Right forelimb (tissue), 1 donor: ENCODE results near the gene AGBL1.

Experiments used
- DNase-seq: peaks from one replicate; pipeline ENCODE4 v3.0.0-alpha.2; 2018

The AGBL1 gene

DNA sequence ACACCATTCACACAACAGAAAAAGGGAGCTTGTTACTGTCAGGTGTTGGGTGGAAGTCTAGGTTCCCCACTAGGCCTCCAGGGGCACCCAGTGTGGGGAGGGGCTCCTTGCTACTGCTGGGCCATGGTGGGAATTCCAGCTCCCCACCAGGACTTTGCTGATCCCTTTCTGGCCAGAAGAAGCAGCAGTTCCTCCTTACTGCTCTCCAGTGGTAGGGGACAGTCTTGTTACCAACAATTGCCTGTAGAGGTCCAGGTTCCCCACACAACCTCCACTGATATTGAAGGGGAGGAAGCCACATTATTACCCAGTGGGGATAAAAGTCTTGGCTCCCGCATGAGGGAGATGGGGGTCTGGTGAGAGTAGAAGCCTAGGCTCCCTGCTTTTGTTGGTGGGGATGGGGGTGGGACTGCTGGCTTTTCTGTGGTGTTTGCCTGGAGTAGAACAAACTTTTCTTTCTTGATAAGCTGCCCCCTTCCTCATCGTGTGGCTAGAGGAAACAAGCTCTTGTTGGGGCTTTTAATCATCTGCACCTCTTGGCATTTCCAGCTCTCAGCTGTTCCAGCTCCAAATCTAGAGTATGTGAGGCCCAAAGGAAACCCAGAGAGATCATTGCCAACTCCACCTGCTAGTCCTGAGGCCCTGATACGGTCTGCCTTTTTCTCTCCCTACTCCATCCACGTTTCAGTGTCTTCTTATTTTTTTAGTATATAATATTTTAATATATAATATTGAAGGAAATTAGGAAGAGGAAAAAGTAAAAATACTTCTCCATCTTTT, 824.2 kb downstream of the AGBL1 start:
- no peak for DNase-seq

DNA sequence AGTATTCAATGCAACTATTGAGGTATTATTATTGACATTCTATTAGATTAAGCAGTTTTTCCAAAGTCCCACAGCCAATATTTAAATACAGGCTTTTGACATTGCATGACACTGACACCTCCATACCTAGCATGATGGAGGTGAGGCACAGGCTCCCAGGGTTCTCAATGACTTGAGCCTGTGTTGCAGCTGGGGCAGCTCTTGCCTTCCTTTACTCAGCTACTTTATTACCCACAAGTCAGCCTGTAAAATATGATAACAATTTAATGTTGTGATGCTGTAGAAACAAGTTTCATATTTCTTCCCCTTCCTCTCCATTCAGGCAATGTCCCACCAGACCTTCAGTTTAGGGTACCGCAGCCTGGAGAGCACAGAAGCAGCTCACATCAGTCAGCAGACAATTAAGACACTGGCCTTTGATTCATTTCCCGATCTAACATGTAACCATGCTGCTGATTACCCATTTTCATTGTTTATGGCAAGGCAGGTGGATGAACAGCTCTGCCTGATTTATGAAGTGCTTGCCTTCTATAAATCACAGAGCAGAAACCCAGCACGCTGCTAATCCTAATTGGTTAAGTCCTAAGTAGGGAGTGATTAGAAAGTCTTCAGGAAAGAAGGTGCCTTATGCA, 826.1 kb downstream of the AGBL1 start:
- no peak for DNase-seq

DNA sequence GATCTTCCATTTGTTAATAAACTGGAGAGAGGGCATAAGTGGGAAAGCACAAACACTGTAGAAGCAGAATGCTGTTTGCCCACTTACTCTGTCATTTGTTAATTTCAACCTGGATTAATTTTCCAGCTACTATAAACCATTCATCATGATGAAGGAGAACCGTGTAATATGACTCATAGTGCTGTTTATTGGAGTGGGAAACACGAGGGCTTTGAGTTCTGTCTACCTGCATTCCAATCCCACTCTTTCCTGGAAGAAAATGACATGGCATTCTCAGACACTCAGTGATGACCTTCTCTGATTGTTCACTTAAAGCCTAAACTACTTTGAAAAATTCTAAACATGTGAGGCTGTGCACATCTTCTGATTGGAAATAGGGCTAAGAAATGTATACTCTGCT, 826.7 kb downstream of the AGBL1 start:
- DNase-seq: no peak

DNA sequence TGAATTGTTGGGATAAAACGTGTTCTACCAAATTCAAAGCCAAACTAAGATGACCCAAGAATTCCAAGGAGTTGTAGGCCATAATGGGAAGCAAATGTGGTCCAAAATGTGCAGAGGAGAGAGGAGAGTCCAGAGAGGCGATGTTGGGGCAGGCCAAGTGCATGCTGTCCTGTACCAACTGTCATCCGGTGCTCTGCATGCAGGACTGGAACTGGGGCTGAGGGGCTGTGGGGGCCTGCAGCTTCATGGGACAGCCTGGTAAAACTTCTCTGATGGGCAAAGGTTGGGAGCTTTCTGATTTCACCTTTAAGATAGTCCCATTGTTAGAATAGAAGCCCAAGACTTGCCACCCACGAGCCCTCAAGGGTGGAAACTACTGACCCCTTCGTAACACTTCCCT, 831.4 kb downstream of the AGBL1 start:
- DNase-seq: no peak

DNA sequence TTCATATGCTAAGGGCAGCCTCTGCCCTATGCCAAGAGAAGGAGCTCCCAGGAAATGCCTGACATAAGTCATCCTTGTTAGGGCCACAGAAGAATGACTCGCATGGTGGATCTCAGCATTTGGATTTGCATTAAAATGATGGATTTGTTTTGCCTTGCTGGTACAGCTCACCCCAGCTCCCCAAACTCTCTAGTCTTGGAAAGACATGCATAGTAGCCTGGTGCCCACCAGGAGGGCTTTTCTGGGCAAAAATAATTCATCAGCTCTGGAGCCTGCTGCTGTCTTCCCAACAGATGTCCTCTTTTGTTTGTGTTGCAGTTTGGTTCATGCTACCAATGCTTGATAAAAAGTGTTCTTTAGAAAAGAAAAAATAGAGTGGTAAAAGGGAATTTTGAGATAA, 833.0 kb downstream of the AGBL1 start:
- no peak for DNase-seq

DNA sequence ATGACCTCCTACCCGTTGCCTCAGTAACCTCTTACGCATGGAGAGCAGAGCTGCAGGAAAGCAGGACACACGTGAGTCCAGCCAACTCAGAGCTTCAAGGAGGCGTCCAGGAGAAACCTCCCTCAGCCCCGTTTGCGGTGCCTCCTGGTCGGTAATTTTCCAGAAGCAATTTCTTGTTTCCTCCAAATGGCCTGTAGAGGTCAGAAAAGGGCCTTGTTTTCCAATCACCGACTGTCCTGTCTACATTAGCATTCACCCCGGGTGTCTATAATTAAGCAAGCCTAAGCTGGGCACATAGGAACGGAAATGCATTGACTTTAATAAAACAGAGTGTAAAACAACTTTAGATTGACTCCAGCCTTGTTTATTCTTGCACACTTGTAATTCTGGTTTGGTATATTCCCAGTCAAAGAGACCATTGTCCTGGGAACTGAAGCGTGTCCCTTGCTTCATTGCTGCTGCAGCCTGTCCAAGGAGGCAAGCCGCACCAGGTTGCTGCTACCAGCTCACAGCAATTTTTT, 836.2 kb downstream of the AGBL1 start:
- peak; percentile 48 for DNase-seq

DNA sequence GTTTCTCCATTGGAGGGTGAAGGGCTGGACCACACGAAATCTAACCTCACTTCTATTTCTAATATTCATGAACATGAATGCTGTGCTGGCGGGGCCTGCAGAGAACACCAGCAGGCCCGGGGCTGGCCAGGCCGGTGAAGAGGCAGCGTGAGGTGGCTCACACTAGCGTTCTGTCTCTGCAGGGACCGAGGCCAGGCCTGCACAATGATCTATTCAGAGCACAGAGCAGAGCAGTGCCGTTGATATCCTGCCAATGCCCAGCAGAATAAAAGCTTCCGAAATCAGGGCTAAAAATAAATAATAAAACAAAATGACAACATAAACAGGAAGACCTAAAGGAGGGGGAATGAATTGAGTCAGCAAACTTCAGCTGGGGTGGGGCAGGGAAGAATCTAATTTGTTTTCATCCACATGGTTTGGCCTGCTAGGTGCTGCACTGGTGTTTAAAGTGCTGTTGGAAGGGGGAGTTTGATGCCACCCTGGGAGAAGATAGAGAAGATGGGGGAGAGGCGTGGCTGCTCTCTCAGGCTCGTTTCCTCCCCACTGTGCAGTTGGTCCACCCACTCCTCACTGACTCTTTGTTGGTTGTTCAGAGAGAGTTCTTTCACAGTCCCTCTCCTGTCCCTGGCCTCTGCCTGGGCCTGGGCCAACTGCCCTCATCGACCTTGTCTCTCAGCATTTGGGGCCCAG, 837.1 kb downstream of the AGBL1 start:
- no peak for DNase-seq

DNA sequence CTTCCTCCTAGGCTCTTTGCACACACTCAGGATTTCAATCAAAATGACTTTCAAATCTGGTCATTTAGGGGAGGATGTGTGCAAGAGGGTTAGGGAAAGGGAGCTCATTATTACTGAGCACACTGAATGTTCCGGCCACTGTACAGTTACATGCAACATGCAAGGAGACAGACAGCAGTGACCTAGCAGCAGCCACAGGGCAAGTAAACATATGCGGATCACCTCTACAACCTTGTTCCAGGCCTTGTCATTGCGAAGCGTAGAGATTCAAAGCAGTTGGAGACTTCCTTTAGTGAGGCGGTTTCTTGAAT, 837.6 kb downstream of the AGBL1 start:
- no peak for DNase-seq

DNA sequence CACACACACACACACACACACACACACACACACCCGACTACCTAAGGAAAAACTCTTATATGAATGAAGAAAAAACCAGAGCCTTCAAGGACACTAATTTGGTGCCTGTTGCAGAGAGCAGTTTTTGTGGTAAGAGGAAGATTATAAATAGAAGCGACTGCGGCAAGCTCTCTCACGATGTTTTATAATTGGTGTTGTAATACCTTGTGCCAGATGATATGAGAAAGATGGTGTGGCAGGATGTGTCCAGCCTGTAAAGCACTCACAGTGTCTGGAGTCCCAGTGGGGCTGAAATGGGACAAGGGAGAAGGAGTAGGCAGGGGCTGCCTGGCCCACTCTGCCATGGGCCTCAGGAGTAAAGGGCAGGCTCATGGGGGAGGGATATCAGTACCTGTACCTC, 839.9 kb downstream of the AGBL1 start:
- DNase-seq: no peak

DNA sequence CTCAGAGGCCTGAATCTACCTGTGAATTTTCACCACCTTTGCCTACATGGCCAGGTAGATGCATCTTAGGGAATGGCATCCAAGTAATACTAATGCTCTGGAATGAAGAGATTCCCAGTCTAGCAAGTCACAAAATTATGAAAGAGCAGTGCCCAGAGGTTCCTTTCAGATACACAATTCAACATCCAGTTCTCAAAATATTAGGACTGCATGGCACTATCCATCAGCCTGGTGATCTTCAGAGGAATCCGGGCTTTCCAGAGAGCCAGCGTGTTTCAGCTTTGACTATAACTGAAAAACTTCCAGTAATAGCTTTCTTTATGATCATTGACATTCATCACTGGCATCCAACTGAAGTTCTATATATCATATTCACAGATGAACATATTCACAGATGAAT, 849.8 kb downstream of the AGBL1 start:
- no peak for DNase-seq

DNA sequence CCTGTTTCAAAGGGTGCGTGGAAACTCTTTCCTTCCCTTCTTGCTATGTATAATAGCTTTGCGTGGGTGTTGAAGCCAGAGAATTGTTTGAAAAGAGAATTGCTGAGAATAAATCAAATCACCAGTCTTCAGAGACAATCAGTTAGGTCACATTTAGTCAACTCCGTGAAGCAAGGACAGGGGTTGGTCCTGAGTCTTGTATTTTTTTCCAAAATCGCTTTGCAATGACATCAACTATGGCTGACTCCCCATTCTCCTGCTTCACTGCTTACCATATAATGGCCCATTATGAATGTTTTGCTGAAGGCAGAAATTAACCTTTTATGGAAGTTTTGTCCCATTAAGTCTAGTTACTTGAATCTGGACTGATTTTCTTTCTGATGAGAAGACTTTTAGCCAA, 852.8 kb downstream of the AGBL1 start:
- no peak for DNase-seq

DNA sequence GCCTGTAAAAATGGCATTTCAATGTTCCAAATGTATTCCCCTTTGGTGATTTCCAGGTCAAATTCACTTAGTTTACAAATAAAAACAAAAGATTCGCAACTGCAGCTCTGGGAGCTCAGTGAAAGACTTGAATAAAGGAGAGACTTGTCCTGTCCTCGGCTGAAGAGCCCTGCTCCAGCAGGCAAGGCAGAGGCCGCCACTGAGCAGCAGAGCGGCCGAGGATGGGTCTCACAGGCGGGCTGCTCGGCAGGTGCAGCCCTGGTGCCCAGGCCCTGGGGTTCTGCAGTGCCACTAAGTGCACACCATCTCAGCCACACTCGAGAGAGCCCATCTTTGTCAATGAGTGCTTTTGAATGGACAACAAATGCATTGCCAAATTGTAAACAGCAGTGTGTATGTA, 856.2 kb downstream of the AGBL1 start:
- no peak for DNase-seq

DNA sequence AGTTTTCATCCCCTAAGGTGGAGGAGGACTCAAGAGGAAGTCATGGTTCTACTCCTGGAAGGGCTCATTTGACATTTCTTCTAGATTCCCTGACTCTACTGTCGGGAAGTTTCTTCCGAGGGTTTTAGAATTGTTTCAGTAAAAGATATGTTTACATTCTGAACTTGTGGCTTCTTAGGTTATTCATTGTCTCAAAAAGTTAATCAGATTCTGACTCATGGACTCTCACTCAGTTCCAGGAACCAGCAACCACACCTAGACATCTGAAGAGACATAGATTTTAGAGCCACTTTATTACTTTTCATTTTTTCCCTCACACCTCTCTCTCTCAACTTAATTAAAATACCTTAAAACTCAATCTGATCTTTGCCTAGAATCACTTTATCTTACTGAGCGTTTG, 862.6 kb downstream of the AGBL1 start:
- no peak for DNase-seq

DNA sequence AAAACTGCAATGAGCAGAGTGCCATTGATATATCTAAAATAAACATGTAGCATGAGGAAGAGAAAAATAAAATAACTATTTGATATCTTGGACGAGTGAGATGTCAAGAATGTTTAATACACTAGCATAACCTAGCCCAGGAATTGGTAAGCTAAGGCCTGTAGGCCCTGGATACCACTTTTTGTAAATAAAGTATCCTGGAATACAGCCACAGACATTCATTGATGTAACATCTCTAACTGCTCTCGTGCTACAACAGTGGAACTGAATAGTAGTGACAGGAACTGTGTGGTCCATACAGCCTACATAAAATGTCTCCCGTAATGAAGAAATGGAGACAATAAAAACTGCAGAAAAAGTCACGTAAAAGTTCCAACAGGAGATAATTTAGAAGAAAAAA, 869.0 kb downstream of the AGBL1 start:
- DNase-seq: no peak

DNA sequence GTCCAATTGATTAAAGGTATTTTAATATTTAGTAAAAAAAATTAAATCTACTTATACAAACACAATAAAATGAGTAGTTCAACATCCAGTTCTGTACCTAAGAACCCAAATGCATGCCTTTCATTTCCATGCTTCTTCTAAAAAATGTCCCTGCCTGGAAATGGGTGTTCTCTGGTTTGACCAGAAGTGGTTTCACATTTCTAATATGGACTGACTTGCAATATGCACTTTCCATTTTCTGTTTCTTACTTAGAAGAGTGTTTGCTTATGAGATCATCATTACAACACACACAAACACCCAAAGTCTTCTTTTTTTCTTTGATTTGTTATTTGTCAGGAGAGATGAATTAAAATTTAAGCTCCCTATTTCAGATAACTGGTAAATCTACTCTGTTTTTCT, 879.6 kb downstream of the AGBL1 start:
- no peak for DNase-seq

DNA sequence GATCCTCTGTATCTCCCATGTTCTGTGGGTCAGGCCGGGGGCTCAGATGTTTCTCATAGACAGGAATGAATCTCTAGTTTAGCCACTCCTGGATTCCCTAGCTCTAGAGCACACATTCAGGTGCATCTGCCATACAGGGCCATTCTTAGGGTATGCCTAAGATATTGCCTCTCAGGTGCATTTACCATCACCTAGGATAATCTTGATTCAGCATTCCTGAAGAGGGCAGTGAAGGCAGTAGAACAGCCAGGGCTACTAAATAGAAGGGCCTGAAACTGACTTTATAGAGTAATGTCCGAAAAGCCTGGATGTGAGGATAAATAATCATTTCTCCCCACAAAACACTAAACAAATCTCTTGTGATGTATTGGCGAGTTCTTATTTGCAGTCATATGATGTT, 882.0 kb downstream of the AGBL1 start:
- no peak for DNase-seq

DNA sequence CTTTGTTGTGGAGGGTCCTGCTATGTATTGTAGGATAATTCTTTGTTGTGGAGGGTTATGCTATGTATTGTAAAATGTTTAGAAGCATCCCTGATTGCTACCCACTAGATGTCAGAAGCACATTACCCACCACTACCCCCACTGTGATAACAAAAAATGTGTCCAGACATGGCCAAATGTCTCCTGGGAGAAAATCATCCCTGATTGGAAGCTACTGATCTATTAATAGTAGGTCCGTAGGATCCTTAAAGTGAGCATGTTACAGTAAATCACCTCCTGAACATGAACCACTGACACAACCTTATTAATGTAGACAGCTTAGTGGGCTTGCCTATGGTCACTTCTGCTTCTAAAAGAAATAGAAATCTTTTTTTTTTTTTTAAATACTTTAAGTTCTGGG, 884.6 kb downstream of the AGBL1 start:
- no peak for DNase-seq

DNA sequence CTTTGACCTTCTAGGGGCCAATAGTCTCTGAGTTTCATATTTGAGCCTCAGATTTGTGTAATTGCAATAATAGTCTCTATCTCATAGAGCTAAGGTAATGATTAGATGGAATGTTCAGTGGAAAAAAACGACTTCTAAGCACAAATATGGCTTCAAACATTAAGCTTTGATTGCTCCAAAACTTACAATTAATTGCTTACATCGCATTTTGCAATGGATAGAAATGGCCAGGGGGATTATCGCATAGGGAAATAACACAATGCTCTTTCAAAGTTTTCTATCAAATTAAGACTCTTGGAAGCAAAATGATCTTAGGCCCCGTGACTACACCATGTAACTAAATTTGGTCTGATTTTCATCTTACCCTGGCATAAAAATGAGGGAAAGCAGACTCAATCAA, 888.6 kb downstream of the AGBL1 start:
- no peak for DNase-seq

DNA sequence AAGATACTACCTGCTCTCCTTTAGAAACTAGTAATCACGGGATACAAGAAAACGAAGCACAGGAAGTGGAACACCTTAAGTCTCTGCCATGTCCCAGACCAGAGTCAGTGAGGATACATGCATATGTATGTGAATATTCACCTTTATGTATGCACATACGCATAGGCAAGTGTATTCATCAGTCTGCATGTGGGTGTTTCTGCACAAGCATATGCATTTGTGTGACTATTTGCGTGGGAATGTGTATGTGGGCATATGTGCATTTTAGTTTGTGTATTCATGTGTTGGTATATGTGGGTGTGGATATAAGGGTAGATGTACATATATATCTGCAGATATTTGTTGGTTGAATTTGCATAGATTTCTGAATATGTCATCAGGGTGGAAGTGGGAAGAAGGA, 889.7 kb downstream of the AGBL1 start:
- no peak for DNase-seq

DNA sequence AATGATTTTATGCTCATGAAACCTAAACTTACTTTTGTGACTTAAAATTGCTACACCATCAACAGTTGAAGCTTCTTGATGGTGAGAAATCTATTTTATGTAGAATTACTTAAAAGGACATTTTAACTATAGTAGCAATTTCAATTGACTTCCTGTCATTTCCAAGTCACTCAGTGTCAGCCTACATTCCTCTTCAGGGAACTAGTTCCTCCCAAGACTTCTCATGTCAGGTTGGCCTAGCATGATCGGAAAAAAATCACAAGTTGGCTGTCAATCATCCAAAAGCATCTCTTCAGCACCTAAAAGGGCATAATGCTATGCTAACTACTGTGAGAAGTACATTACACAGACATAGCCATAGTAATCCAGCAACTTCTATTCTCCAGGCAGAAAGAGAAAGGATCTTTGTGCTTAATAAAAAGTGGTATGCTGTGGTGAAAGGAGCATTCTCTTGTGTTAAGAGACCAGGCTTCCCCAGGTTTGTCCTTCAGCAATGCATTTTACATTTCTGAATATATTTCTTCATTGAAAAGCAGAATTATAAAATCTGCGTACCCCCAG, 893.7 kb downstream of the AGBL1 start:
- DNase-seq: no peak

DNA sequence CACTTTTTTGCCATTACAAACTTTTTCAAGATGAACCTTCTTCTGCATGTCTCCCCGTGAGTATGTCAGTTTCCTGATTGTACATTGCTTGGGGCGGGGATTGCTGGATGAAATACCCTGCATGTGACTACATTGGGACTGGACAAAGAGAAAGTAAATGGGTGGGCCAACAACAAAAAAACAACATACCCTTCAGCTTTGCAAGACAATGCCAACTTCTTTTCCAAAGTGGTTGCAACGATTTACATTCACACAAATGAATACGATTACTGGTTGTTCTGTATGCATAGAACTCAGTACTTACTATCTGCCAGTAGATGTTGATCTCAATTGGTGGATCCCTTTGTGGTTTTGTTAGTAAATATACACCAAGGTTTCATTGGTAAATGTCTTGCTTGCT, 908.4 kb downstream of the AGBL1 start:
- no peak for DNase-seq

DNA sequence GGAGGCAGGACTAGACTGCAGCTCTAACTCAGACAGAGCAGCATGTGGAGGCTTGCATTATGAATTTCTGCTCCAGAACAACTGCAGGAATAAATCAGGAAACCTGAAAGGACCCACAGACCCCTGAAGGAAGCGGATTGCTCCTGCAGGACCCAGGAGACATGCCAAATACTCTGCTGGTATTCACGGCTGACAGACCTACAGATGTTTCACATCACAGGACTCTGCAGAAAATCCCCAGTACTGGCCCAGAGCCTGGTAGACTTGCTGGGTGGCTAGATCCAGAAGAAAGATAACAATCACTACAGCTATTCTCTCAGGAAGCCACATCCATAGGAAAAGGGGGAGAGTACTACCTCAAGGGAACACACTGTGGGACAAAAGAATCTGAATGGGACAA, 942.1 kb downstream of the AGBL1 start:
- no peak for DNase-seq

DNA sequence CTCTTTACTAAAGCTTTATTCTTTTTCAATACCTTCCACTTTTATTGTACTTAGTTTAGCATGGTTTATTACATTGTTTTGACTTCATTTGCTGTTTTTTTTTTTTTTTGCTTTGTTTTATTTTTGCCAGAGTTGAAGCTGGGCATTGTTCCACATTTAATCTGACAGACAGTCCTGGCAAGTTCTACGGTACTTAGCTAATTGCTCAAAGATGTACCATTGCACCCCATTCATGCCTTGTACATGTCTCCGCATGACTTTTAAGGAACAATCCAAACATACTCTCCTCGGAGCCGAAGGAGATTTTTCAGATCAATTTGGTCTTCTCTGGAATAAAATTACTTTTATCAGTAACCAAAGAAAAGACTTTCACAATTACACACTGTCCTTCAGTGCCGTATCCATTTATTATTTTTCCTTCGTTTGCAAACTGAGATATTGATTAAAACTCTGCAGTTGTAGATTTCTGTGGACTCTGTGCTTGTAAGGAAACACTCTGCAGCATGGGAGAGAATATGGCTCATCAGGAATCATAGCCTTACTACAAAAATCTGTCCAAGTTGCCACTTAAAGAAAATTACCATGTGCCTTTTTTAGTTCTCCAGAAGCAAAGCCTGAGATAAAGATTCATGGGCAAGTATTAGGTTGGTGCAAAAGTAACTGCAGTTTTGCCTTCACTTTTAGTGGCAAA, 952.0 kb downstream of the AGBL1 start:
- DNase-seq: no peak
